HepG2 (cell line): ENCODE measurements around the gene ELFN1. TPM values are rescaled to one million over a fixed set of nuclear protein-coding genes. Genes with fewer than 3 reads are reported as not detected.

Experiments
- ATAC-seq: fragments of 200-7000 bp; cut with Tn5 transposase; 3 replicates; pipeline ENCODE4 v1.9.1; 2020; ENCODE audit warnings: mild to moderate bottlenecking, moderate library complexity
- BruUV-seq: library from RNA; stranded (reverse); fragments of 400-500 nt; replicated peaks from 2 replicates; lab custom pipeline; 2021; lab: Mats Ljungman, UMichigan
- CTCF ChIA-PET: fragments of 300-600 bp; formaldehyde crosslinking; extraction: SDS; loops from one replicate; lab custom pipeline; 2021; ENCODE audit warnings: low total read pairs, inconsistent platforms, low intra/inter-chr PET ratio; lab: Yijun Ruan, JAX
- POLR2A ChIA-PET: fragments of 350-600 bp; sonication (Branson Sonifier 250); formaldehyde crosslinking; loops from one replicate; lab custom pipeline; 2020; ENCODE audit warnings: antibody characterized with exemption, inconsistent platforms; lab: Yijun Ruan, JAX
- DNase-seq: peaks from one replicate; pipeline ENCODE4 v3.0.0-alpha.2; 2015; ENCODE audit warnings: low spot score
- FAIRE-seq: peaks from 3 replicates; lab custom pipeline; 2011; peaks lifted over from hg19 to GRCh38; lab: Jason Lieb, UNC
- H2AFZ ChIP-seq: one replicate; pipeline ENCODE4 v1.6.1; 2011; ENCODE audit warnings: low read length, inconsistent platforms
- H3K27ac ChIP-seq: fragments of 300-600 bp; 3 replicates; pipeline ENCODE4 v1.8.0; 2011; ENCODE audit warnings: mixed run types, mild to moderate bottlenecking, mixed read lengths, low read length, inconsistent platforms; ENCODE audit not compliant: insufficient read depth; ENCODE audit errors: extremely low read length
- H3K27me3 ChIP-seq, 2 experiments: fragments of 200-600 bp in 1 of 2; 2 replicates in 1 of 2; 3 replicates in 1 of 2; pipeline versions ENCODE4 v1.6.0 to v1.8.0; 2011; ENCODE audit warnings: low read length in 2 of 2, mild to moderate bottlenecking in 2 of 2, moderate library complexity in 2 of 2, inconsistent platforms in 1 of 2; ENCODE audit not compliant: insufficient read depth in 2 of 2, control insufficient read depth in 1 of 2
- H3K36me3 ChIP-seq, 2 experiments: fragments of 200-600 bp in 1 of 2; replicated peaks in 1 of 2; 2 replicates in 1 of 2; 3 replicates in 1 of 2; pipeline versions ENCODE4 v1.5.1 to v1.8.0; 2011; ENCODE audit warnings: low read length in 2 of 2, inconsistent platforms in 1 of 2; ENCODE audit not compliant: insufficient read depth in 2 of 2, control insufficient read depth in 1 of 2
- H3K4me1 ChIP-seq: 2 replicates; pipeline ENCODE4 v1.5.1; 2012; ENCODE audit warnings: low read length, inconsistent platforms; ENCODE audit not compliant: insufficient read depth
- H3K4me2 ChIP-seq: 2 replicates; pipeline ENCODE4 v1.6.0; 2011; ENCODE audit warnings: low read depth, low read length, inconsistent platforms
- H3K4me3 ChIP-seq, 3 experiments: fragments of 200-600 bp in 1 of 3; sonication (generic), shearing (Covaris generic) in 1 of 3; replicated peaks in 1 of 3; 2 replicates each; pipeline ENCODE4 v1.5.1; 2011 to 2016; ENCODE audit warnings: low read length in 3 of 3, inconsistent platforms in 2 of 3, low read depth in 2 of 3, mild to moderate bottlenecking in 2 of 3, control low read depth in 1 of 3, mixed read lengths in 1 of 3; ENCODE audit not compliant: insufficient read depth in 1 of 3
- H3K79me2 ChIP-seq: one replicate; pipeline ENCODE4 v1.6.1; 2011; ENCODE audit warnings: low read length, inconsistent platforms; ENCODE audit not compliant: insufficient read depth
- H3K9ac ChIP-seq: 2 replicates; pipeline ENCODE4 v1.6.0; 2011; ENCODE audit warnings: mild to moderate bottlenecking, low read depth, low read length, inconsistent platforms; ENCODE audit not compliant: insufficient read depth
- H3K9me3 ChIP-seq: 2 replicates; pipeline ENCODE4 v1.5.1; 2012; ENCODE audit warnings: mild to moderate bottlenecking, low read length
- H4K20me1 ChIP-seq: 2 replicates; pipeline ENCODE4 v1.6.0; 2011; ENCODE audit warnings: inconsistent platforms, mild to moderate bottlenecking, low read length, moderate library complexity; ENCODE audit not compliant: insufficient read depth
- CSRNP2 ChIP-seq: sonication (generic); formaldehyde crosslinking; conservative IDR thresholded peaks from 2 replicates; pipeline ENCODE4 v1.8.0; 2022; ENCODE audit warnings: low read depth, missing genetic modification reagents
- ELF3 ChIP-seq: IDR thresholded peaks from 2 replicates; pipeline ENCODE4 v1.6.1; 2016; ENCODE audit warnings: missing genetic modification reagents, missing compliant biosample characterization
- KAT2B ChIP-seq: fragments of 150-350 bp; IDR thresholded peaks from 2 replicates; pipeline ENCODE4 v1.6.1; 2014; ENCODE audit warnings: low read depth, low read length, borderline replicate concordance
- MAFG ChIP-seq: sonication (generic); formaldehyde crosslinking; IDR thresholded peaks from 2 replicates; pipeline ENCODE4 v1.5.1; 2020; ENCODE audit warnings: mild to moderate bottlenecking, missing genetic modification reagents
- ZNF318 ChIP-seq: sonication (generic); formaldehyde crosslinking; IDR thresholded peaks from 2 replicates; pipeline ENCODE4 v1.4.0; 2020; ENCODE audit warnings: mild to moderate bottlenecking, missing genetic modification reagents
- ZNF331 ChIP-seq: sonication (generic); formaldehyde crosslinking; IDR thresholded peaks from 2 replicates; pipeline ENCODE4 v1.4.0; 2020; ENCODE audit warnings: missing genetic modification reagents
- ZNF496 ChIP-seq: sonication (generic); formaldehyde crosslinking; IDR thresholded peaks from 2 replicates; pipeline ENCODE4 v1.8.1; 2023; ENCODE audit warnings: mild to moderate bottlenecking, moderate library complexity, missing genetic modification reagents; ENCODE audit not compliant: insufficient replicate concordance
- ZNF589 ChIP-seq: sonication (generic); formaldehyde crosslinking; conservative IDR thresholded peaks from 2 replicates; pipeline ENCODE4 v1.8.0; 2022; ENCODE audit warnings: mild to moderate bottlenecking, moderate library complexity, missing genetic modification reagents
- ZNF709 ChIP-seq: sonication (generic); formaldehyde crosslinking; IDR thresholded peaks from 2 replicates; pipeline ENCODE4 v1.5.0; 2020; ENCODE audit warnings: mild to moderate bottlenecking, missing genetic modification reagents
- WGBS: methylation state at CpG from one replicate; pipeline ENCODE4 v1.1.6; 2017; ENCODE audit warnings: low lambda C conversion rate; 5-methylcytosine and 5-hydroxymethylcytosine counted together
- in situ Hi-C: cut with HindIII; loops from 2 replicates; pipeline ENCODE4 v1.10.0; 2017; ENCODE audit warnings: low pct_unique_long_range_greater_than_20kb; ENCODE audit not compliant: extremely low pct_ligation_motif_present
- intact Hi-C: fragments of 100-400 bp; cut with micrococcal nuclease; formaldehyde crosslinking; loops from one replicate; pipeline ENCODE4 v1.10.0; 2022; ENCODE audit not compliant: unreplicated experiment
- polyA plus RNA-seq, 8 experiments: library from polyadenylated mRNA; depleted of rRNA in 3 of 8; stranded (reverse) in 7 of 8; unstranded in 1 of 8; fragments of >200 nt; fragmentation: Illumina TruSeq in 4 of 8; extraction: Trizol in 4 of 8; gene quantifications; 2 replicates each; pipeline versions ENCODE4 v1.2.1 to v1.2.3, GENCODE V29; 2011 to 2016; ENCODE audit warnings: low read depth in 4 of 8, missing spikeins in 1 of 8, mixed read lengths in 1 of 8; ENCODE audit not compliant: insufficient read depth in 1 of 8
- total RNA-seq, 5 experiments: library from RNA; depleted of rRNA; stranded (reverse); fragments of >200 nt; fragmentation: Illumina TruSeq; extraction: Trizol; gene quantifications; 2 replicates each; pipeline ENCODE4 v1.2.3, GENCODE V29; 2016; ENCODE audit warnings: low read depth in 1 of 5

ELFN1 gene
- total and polyA plus RNA-seq, 2 of the 13 experiments (the other 11 are each of a cell fraction or from before 2014, with no cell fraction given) = 0.13 to 0.18 TPM

- in situ Hi-C loops (no loop called here), intact Hi-C loops (no loop called here)
- no peak overlapping the region for H3K27ac ChIP-seq
- H3K9me3 ChIP-seq = peaks cover 8% of the 10 kb centered on the region
- H3K36me3 ChIP-seq = no peaks in the 10 kb centered on the region
- H3K9ac ChIP-seq = no peak overlapping the region
- TF ChIP-seq ZNF589 (no peak), KAT2B (no peak), MAFG (CRISPR knock-in tag) (no peak), ZNF496 (CRISPR knock-in tag) (no peak), ZNF318 (CRISPR knock-in tag) (no peak), ELF3 (no peak), CSRNP2 (no peak), ZNF331 (CRISPR knock-in tag) (no peak), ZNF709 (CRISPR knock-in tag) (no peak)
- ChIA-PET POLR2A (no interaction called here), CTCF (no interaction called here)
- H3K27me3 ChIP-seq = 0 out of 5 replicates have a peak, but pooled peaks cover 0 to 4% of the 10 kb centered on the region in 2 experiments
- 76% methylated on average over 4 of the region's 4 CpGs for WGBS
- no peaks in the 10 kb centered on the region for H3K79me2 ChIP-seq
- no peak overlapping the region for H2AFZ ChIP-seq
- no peak overlapping the region for H3K4me3 ChIP-seq
- no peak for DNase-seq
- H4K20me1 ChIP-seq = no peaks in the 10 kb centered on the region
- ATAC-seq = no peak
- H3K4me2 ChIP-seq = no peak overlapping the region
- BruUV-seq = no TSS peak
- H3K4me1 ChIP-seq = peaks cover 5% of the 10 kb centered on the region; the same call in 1 of the 2 replicates
- no peak for FAIRE-seq
These were observed 32.6 kb downstream of the ELFN1 start for GRCh38 chr7:1702652-1703051.
